ENCODE measurements around the gene HSPA1L.

DNA sequence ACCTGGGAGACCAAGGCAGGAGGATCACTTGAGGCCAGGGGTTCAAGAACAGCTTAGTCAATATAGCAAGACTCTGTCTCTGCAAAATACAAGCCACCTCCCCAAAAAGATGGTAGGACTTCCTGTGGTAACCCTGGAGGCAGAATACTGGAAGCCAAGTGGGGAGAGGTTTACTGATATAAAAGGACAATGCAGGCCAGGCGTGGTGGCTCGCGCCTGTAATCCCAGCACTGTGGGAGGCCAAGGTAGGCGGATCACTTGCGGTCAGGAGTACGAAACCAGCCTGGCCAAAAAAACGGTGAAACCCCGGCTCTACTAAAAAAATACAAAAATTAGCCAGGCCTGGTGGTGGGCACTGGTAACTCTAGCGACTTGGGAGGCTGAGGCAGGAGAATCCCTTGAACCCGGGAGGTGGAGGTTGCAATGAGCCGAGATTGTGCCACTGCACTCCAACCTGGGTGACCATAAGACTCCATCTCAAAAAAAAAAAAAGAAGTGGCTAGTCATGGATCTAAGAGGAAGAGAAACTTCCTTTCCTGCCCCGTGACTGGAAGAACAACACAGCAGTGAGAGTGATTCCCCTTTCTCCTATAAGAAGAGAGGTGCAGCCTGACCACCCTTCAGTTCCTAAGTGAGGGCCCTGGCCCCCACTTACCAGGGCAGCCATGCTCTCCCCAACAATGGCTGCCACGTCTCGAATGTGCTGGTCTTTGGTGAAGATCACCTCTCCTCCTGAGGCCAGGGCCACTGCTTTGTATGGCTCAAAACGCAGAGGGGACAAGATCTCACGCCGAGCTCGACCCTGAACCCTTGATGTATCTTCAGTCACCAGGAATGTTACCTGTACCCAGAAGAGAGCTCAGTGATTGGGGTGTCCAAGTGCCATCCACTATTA, 46.5 kb downstream of the HSPA1L start:
- TF ChIP-seq POLR2AphosphoS5 (IDR thresholded peaks at IDR 0.05): no peak
- TF ChIP-seq EP300 (conservative IDR thresholded peaks at IDR 0.05; ENCODE audit: poor library complexity, severe bottlenecking): no peak
- no peak for TF ChIP-seq RAD21 (conservative IDR thresholded peaks at IDR 0.05)
- TF ChIP-seq CTCF (IDR thresholded peaks at IDR 0.05; ENCODE audit: poor library complexity, severe bottlenecking): no peak
- TF ChIP-seq TAF1 (IDR thresholded peaks at IDR 0.05; ENCODE audit: low read depth): no peak
- TF ChIP-seq SMC3 (conservative IDR thresholded peaks at IDR 0.05; ENCODE audit: poor library complexity): no peak
- TF ChIP-seq REST (IDR thresholded peaks at IDR 0.05; ENCODE audit: borderline replicate concordance): no peak
- TF ChIP-seq MXI1 (conservative IDR thresholded peaks at IDR 0.05; ENCODE audit: poor library complexity, severe bottlenecking): no peak
